Panc1 (cell line): Measurements from ENCODE around the gene NTMT1.

Experiments used
- TF ChIP-seq, protein P1 (sequence below): fragments of 450-650 bp; IDR thresholded peaks from 2 replicates; pipeline ENCODE4 v1.5.1; 2017; ENCODE audit warnings: mild to moderate bottlenecking
- TF ChIP-seq, protein P2 (sequence below), 2 experiments: IDR thresholded peaks; 2 replicates each; pipeline ENCODE4 v1.6.1; 2011 to 2012; ENCODE audit warnings: low read depth in 2 of 2, control low read depth in 1 of 2, low read length in 1 of 2, mild to moderate bottlenecking in 1 of 2, moderate library complexity in 1 of 2; ENCODE audit not compliant: insufficient read depth in 1 of 2

DNA sequence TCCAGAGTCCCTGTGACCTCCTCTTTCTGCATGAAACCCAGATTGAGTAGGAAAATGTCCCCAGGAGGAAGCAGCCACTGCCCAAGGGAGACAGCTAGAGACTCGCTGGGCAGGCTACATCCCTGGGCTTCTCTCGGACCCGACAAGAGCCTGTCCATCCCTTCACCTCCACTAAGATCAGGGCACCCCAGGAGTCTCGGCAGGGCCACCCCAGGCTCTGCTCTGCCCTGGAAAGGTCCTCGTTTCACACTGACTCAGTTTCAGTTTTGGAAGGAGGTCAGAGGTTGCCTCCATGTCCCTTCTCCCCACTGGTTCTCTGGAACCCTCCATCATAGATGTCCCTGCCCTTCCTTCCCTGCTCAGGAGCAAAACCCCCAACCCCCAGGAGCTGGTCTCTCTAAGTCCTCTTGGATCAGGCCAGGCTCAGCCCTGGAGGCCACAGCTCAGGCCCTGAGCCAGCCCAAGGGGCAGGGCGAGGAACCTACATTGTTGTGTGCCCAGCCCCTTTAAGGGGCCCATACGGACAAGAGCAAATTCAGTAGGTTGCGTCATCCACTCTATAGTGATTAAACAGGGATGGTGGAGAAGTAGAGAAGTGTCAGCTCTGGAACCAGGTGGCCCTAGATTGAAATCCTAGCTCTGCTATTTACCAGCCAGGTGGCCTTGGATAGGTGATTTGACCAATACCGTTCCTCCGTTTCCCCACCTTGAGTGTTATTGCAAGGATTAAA lies 42.5 kb upstream of the NTMT1 start:
- TF ChIP-seq, protein P1, sequence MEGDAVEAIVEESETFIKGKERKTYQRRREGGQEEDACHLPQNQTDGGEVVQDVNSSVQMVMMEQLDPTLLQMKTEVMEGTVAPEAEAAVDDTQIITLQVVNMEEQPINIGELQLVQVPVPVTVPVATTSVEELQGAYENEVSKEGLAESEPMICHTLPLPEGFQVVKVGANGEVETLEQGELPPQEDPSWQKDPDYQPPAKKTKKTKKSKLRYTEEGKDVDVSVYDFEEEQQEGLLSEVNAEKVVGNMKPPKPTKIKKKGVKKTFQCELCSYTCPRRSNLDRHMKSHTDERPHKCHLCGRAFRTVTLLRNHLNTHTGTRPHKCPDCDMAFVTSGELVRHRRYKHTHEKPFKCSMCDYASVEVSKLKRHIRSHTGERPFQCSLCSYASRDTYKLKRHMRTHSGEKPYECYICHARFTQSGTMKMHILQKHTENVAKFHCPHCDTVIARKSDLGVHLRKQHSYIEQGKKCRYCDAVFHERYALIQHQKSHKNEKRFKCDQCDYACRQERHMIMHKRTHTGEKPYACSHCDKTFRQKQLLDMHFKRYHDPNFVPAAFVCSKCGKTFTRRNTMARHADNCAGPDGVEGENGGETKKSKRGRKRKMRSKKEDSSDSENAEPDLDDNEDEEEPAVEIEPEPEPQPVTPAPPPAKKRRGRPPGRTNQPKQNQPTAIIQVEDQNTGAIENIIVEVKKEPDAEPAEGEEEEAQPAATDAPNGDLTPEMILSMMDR, result no peak
- TF ChIP-seq, protein P2, sequence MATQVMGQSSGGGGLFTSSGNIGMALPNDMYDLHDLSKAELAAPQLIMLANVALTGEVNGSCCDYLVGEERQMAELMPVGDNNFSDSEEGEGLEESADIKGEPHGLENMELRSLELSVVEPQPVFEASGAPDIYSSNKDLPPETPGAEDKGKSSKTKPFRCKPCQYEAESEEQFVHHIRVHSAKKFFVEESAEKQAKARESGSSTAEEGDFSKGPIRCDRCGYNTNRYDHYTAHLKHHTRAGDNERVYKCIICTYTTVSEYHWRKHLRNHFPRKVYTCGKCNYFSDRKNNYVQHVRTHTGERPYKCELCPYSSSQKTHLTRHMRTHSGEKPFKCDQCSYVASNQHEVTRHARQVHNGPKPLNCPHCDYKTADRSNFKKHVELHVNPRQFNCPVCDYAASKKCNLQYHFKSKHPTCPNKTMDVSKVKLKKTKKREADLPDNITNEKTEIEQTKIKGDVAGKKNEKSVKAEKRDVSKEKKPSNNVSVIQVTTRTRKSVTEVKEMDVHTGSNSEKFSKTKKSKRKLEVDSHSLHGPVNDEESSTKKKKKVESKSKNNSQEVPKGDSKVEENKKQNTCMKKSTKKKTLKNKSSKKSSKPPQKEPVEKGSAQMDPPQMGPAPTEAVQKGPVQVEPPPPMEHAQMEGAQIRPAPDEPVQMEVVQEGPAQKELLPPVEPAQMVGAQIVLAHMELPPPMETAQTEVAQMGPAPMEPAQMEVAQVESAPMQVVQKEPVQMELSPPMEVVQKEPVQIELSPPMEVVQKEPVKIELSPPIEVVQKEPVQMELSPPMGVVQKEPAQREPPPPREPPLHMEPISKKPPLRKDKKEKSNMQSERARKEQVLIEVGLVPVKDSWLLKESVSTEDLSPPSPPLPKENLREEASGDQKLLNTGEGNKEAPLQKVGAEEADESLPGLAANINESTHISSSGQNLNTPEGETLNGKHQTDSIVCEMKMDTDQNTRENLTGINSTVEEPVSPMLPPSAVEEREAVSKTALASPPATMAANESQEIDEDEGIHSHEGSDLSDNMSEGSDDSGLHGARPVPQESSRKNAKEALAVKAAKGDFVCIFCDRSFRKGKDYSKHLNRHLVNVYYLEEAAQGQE (IDR thresholded peaks at IDR 0.05; ENCODE audit: insufficient read depth in 1 of 2, low read depth in 2 of 2, low read length in 1 of 2), result no peak
